ENCODE measurements around the gene CREBZF.

- TF ChIP-seq YY1 (IDR thresholded peaks at IDR 0.05; ENCODE audit: low read depth) (no peak), NFIC (IDR thresholded peaks at IDR 0.05) (no peak), REST (IDR thresholded peaks at IDR 0.05; ENCODE audit: low read depth) (no peak)
Measured at GRCh38 chr11:85619499-85619898, 45.4 kb downstream of the CREBZF start.

Data from Ishikawa (cell line).